Heart left ventricle (tissue), 16 donors: ENCODE data around the gene DNAAF5. TPM values are rescaled to one million over a fixed set of nuclear protein-coding genes. Genes with fewer than 3 reads are reported as not detected.

Experiments
- ATAC-seq, 4 donors: fragments of 200-7000 bp; cut with Tn5 transposase; one replicate each; pipeline ENCODE4 v1.9.1; 2020 to 2022; ENCODE audit warnings: moderate library complexity in 4 of 4, mild to moderate bottlenecking in 3 of 4, moderate number of reproducible peaks in 1 of 4
- DNase-seq, 5 donors: peaks; one replicate each; pipeline ENCODE4 v3.0.0-alpha.2; 2020
- H3K27ac ChIP-seq, 12 donors: fragments of 200-600 bp; sonication (generic) in 4 of 12; one replicate each; pipeline versions ENCODE4 v1.5.0 to v1.8.0; 2016 to 2022; ENCODE audit warnings: mild to moderate bottlenecking in 2 of 12
- H3K27me3 ChIP-seq, 9 donors: fragments of 200-600 bp; sonication (generic) in 2 of 9; one replicate each; pipeline versions ENCODE4 v1.5.1 to v1.8.0; 2016 to 2022; ENCODE audit warnings: mild to moderate bottlenecking in 3 of 9
- H3K36me3 ChIP-seq, 9 donors: fragments of 200-600 bp; sonication (generic) in 2 of 9; one replicate each; pipeline versions ENCODE4 v1.5.0 to v1.8.0; 2018 to 2022; ENCODE audit warnings: mild to moderate bottlenecking in 2 of 9
- H3K4me1 ChIP-seq, 12 donors: fragments of 200-600 bp; sonication (generic) in 4 of 12; one replicate each; pipeline versions ENCODE4 v1.5.0 to v1.8.0; 2016 to 2022; ENCODE audit warnings: mild to moderate bottlenecking in 3 of 12
- H3K4me3 ChIP-seq, 12 donors: fragments of 200-600 bp; sonication (generic) in 4 of 12; one replicate each; pipeline versions ENCODE4 v1.5.0 to v1.8.0; 2017 to 2022; ENCODE audit warnings: mild to moderate bottlenecking in 9 of 12, moderate library complexity in 4 of 12
- H3K9me3 ChIP-seq, 12 donors: fragments of 200-600 bp; sonication (generic) in 4 of 12; one replicate each; pipeline versions ENCODE4 v1.5.0 to v1.8.0; 2016 to 2022; ENCODE audit warnings: mild to moderate bottlenecking in 1 of 12
- POLR2A ChIP-seq, 2 donors: fragments of 450-650 bp; IDR thresholded peaks; one replicate each; pipeline ENCODE4 v1.6.1; 2017; ENCODE audit warnings: antibody characterized with exemption in 2 of 2, mild to moderate bottlenecking in 2 of 2, moderate library complexity in 2 of 2
- WGBS, 4 donors: extraction: QIAGEN DNeasy Blood & Tissue Kit in 2 of 4; methylation state at CpG; one replicate each; pipeline versions ENCODE4 v1.1.5 to v1.1.7; 2013 to 2018; 5-methylcytosine and 5-hydroxymethylcytosine counted together
- intact Hi-C, 10 donors: fragments of 100-400 bp; cut with DNase I; formaldehyde crosslinking; loops; one replicate each; pipeline versions ENCODE4 v1.11.1 to v1.14.2; 2022
- polyA plus RNA-seq, 2 donors: library from polyadenylated mRNA; stranded (reverse); fragments of 200-250 nt; gene quantifications; one replicate each; pipeline ENCODE4 v1.2.3, GENCODE V29; 2013
- total RNA-seq, 9 donors: library from RNA; depleted of rRNA in 2 of 9; stranded (reverse); fragments of >200 nt in 2 of 9; fragmentation: NEBNext Ultra II Directional in 3 of 9; extraction: Animal tissue kit (Norgen Biotek cat#: 25700) in 3 of 9; gene quantifications; one replicate each; pipeline versions ENCODE4 v1.1.0 to v1.2.4, GENCODE V29; 2016 to 2023
- TF ChIP-seq, protein P1 (sequence below), 12 donors: fragments of 200-600 bp; sonication (generic) in 4 of 12; IDR thresholded peaks; one replicate each; pipeline versions ENCODE4 v1.5.0 to v1.8.0; 2018 to 2022; ENCODE audit warnings: antibody characterized with exemption in 12 of 12, mild to moderate bottlenecking in 5 of 12
- donor health status: ischemic (EF 13 %, LVEDD 7.1; RV severe dilation, severe dysfunction).
- donor health status: healthy with polysubstance abuse.
- donor health status: DM: no; HTN: yes; CAD: no.
- donor health status: DM: no; HTN: no; CAD: no.
- donor health status: ischemic (EF 25% LVEDD 6.9; RV normal size, moderate dysfunction).
- donor health status: ischemic (EF 25% LVEDD 5.7; RV mildly dilated, moderate dysfunction).
- donor health status: healthy.
- donor health status: DM: yes; HTN: yes; CAD: no.
- donor health status: ischemic (EF 35%, LVEDD 5.7; RV mildly dilated, moderate dysfunction).
- donor health status: nonischemic (EF 11% LVEDD 7.7; RV severe dilation, severe dysfunction).
- donor health status: DM: yes; HTN: yes; CAD: no.
- donor health status: PGD.
- donor health status: ischemic (EF 29% LVEDD 5.4; RV normal size, mild dysfunction).
- donor health status: nonischemic (EF 23%, LVEDD 6.1; RV moderate dilation, normal function).

DNAAF5 gene
- total and polyA plus RNA-seq, 11 donors: 7.2 to 45.8 (median 23.5) TPM

DNA sequence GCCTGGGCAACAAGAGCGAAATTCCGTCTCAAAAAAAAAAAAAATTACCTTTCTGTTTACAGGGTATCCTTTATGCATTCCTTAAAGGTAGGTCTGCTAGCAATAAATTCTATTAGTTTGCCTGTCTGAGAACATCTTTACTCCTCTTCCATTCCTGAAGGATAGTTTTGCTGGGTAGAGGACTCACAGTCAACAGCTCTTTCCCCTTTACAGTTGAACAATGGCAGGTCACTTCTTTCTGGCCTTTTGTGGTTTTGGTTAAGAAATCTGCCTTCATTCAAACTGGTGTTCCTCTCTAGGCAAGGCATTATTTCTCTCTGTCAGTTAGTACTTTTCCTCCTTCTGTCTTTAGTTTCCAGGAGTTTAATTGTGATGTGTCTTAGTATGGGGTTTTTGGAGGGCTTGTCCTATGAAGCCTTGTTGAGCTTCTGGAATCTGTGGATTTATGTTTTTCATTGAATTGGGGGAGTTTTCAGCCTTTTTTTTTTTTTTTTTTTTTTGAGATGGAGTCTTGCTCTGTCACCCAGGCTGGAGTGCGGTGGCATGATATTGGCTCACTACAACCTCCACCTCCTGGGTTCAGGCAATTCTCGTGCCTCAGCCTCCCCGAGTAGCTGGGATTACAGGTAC, 4.8 kb upstream of the DNAAF5 start:
- intact Hi-C loops: loop anchor here in 1 of 10 donors (10.0 kb wide), 1 partner anchor 57 kb away; no protein-coding TSS in a partner anchor
- ATAC-seq (no peak), DNase-seq (no peak)
- Histone ChIP-seq H3K36me3 (no peaks in the 10 kb centered on the region), H3K27me3 (no peaks in the 10 kb centered on the region), H3K9me3 (peaks cover 0 to 12% (median 0%) of the 10 kb centered on the region in 12 donors), H3K4me3 (no peak overlapping the region), H3K27ac (no peak overlapping the region), H3K4me1 (peaks cover 0 to 11% (median 7%) of the 10 kb centered on the region in 12 donors)
- no peak for TF ChIP-seq POLR2A (IDR thresholded peaks at IDR 0.05)
- TF ChIP-seq, protein P1, sequence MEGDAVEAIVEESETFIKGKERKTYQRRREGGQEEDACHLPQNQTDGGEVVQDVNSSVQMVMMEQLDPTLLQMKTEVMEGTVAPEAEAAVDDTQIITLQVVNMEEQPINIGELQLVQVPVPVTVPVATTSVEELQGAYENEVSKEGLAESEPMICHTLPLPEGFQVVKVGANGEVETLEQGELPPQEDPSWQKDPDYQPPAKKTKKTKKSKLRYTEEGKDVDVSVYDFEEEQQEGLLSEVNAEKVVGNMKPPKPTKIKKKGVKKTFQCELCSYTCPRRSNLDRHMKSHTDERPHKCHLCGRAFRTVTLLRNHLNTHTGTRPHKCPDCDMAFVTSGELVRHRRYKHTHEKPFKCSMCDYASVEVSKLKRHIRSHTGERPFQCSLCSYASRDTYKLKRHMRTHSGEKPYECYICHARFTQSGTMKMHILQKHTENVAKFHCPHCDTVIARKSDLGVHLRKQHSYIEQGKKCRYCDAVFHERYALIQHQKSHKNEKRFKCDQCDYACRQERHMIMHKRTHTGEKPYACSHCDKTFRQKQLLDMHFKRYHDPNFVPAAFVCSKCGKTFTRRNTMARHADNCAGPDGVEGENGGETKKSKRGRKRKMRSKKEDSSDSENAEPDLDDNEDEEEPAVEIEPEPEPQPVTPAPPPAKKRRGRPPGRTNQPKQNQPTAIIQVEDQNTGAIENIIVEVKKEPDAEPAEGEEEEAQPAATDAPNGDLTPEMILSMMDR (IDR thresholded peaks at IDR 0.05): no peak
- WGBS, 4 donors: 94 to 98% (median 96%) methylated on average over 5 of the region's 5 CpGs

DNA sequence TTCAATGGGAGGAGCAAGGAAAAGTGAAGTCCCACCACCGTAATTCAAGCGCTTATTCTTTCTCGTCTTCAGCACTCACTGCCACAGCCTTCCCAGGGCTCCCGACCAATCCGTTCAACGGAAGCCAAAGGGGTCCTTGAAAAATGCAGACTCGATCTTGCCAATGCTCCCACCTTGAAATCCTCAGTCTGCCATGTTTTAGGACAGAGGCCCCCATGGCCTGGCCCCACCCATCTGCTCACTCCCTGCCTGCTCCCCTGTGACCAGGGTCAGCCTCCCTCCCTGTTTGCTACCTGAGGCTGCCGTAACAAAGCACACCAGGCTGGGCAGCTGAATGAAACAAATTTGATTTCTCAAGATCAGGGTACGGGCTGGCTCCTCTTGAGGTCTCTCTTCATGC, 3.0 kb upstream of the DNAAF5 start:
- WGBS, 4 donors: 91 to 97% (median 93%) methylated on average over 9 of the region's 9 CpGs
- no peak overlapping the region for H3K27ac ChIP-seq
- no peak overlapping the region for H3K4me3 ChIP-seq
- peaks cover 0 to 8% (median 0%) of the 10 kb centered on the region in 12 donors for H3K9me3 ChIP-seq
- ATAC-seq (no peak), DNase-seq (peak in 1 of 5 donors; percentile 12)
- H3K36me3 ChIP-seq: no peaks in the 10 kb centered on the region
- intact Hi-C loops: loop anchor here in 1 of 10 donors (10.0 kb wide), 1 partner anchor 59 kb away; no protein-coding TSS in a partner anchor
- H3K4me1 ChIP-seq: peaks cover 0 to 22% (median 13%) of the 10 kb centered on the region in 12 donors
- TF ChIP-seq, protein P1 (IDR thresholded peaks at IDR 0.05): no peak
- TF ChIP-seq POLR2A (IDR thresholded peaks at IDR 0.05): no peak
- no peaks in the 10 kb centered on the region for H3K27me3 ChIP-seq

DNA sequence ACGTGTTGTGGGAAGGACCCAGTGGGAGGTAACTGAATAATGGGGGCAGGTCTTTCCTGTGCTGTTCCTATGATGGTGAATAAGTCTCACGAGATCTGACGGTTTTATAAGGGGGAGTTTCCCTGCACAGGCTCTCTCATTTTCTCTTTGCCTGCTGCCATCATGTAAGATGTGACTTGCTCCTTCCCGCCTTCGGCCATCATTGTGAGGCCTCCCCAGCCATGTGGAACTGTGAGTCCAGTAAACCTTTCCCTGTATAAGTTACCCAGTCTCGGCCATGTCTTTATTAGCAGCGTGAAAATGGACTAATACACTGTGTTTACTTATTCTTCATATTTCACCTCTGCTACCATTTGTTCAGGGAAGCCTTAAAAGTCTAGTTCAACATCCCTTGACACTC, 2.2 kb upstream of the DNAAF5 start:
- no peak for DNase-seq
- H3K4me1 ChIP-seq: peaks cover 0 to 22% (median 14%) of the 10 kb centered on the region in 12 donors
- H3K36me3 ChIP-seq: peaks cover 0 to 2% (median 0%) of the 10 kb centered on the region in 9 donors
- H3K9me3 ChIP-seq: peaks cover 0 to 8% (median 0%) of the 10 kb centered on the region in 12 donors
- no peaks in the 10 kb centered on the region for H3K27me3 ChIP-seq
- no peak overlapping the region for H3K4me3 ChIP-seq
- 86 to 94% (median 93%) methylated on average over 7 of the region's 7 CpGs for WGBS, 4 donors
- intact Hi-C loops: loop anchor here in 1 of 10 donors (10.0 kb wide), 1 partner anchor 59 kb away; no protein-coding TSS in a partner anchor
- H3K27ac ChIP-seq: no peak overlapping the region
- no peak for ATAC-seq
- no peak for TF ChIP-seq POLR2A (IDR thresholded peaks at IDR 0.05)
- TF ChIP-seq, protein P1 (IDR thresholded peaks at IDR 0.05): no peak

DNA sequence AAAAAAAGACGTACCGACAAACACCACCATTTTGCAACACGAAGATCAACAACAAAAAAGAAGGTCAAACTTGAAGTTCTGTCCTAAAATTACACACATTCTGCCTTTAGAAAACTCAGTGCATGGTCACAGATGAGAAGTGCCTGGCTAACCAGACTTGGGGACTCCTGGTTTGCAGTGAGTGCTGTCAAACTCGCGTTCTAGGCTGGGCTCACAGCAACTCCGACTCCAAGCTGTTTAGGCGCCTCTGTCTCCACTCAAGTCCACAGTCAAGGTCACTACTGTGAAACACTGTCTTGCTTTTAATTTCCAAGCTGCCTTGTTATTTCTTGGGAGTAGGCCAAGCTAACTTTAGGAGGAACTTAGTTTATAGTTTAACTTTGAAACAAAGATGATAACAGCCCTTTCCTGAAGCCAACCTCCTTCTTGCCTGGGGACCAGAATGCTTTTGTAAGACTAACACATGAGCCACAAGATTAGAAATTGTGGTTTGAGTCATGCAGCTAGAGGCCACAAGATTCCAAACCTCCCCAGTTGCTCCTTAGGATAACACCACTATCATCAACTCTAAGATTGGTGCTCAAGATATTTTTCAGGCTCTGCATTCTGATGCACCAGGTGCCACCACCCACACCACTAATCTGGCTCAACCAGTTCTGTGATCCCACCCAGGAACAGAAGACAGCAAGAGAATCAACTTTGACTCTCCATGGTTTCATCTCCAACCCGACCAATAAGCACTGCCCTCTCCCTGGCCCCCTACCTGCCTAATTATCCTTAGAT, 1.1 kb upstream of the DNAAF5 start:
- H3K4me1 ChIP-seq: peaks cover 0 to 27% (median 14%) of the 10 kb centered on the region in 12 donors
- H3K36me3 ChIP-seq: peaks cover 0 to 12% (median 5%) of the 10 kb centered on the region in 9 donors
- H3K9me3 ChIP-seq: peaks cover 0 to 8% (median 0%) of the 10 kb centered on the region in 12 donors
- no peaks in the 10 kb centered on the region for H3K27me3 ChIP-seq
- no peak overlapping the region for H3K27ac ChIP-seq
- intact Hi-C loops: loop anchor here in 5 of 10 donors (5.0 to 10.0 kb wide), 6 partner anchors 58 to 208 kb away; partner anchors contain the start of gene PDGFA (in 1 of the 5)
- no peak for ATAC-seq
- 91 to 94% (median 94%) methylated on average over 8 of the region's 8 CpGs for WGBS, 4 donors
- no peak for DNase-seq
- H3K4me3 ChIP-seq: peak overlapping the region in 5 of 12 donors; percentile 71 to 95 (median 78)
- no peak for TF ChIP-seq POLR2A (IDR thresholded peaks at IDR 0.05)
- TF ChIP-seq, protein P1 (IDR thresholded peaks at IDR 0.05): no peak
